VCaP (cell line): Measurements from ENCODE around the gene OXCT1.

ENCODE experiments used
- H3K27ac ChIP-seq: fragments of 450-650 bp; 2 replicates; pipeline ENCODE4 v1.5.1; 2017
- CTCF ChIP-seq: fragments of 450-650 bp; conservative IDR thresholded peaks from 2 replicates; pipeline ENCODE4 v1.5.1; 2017; ENCODE audit warnings: mild to moderate bottlenecking, moderate library complexity

OXCT1 gene

GRCh38 chr5:41708604-41708940, 161.7 kb downstream of the OXCT1 start:
- TF ChIP-seq CTCF = no peak

GRCh38 chr5:41707853-41708603, 162.2 kb downstream of the OXCT1 start:
- TF ChIP-seq CTCF = peak; percentile 77
- H3K27ac ChIP-seq = no peak overlapping the region

More at GRCh38 chr5:41708604-41708940, 161.7 kb downstream of the OXCT1 start:
- H3K27ac ChIP-seq = no peak overlapping the region

DNA sequence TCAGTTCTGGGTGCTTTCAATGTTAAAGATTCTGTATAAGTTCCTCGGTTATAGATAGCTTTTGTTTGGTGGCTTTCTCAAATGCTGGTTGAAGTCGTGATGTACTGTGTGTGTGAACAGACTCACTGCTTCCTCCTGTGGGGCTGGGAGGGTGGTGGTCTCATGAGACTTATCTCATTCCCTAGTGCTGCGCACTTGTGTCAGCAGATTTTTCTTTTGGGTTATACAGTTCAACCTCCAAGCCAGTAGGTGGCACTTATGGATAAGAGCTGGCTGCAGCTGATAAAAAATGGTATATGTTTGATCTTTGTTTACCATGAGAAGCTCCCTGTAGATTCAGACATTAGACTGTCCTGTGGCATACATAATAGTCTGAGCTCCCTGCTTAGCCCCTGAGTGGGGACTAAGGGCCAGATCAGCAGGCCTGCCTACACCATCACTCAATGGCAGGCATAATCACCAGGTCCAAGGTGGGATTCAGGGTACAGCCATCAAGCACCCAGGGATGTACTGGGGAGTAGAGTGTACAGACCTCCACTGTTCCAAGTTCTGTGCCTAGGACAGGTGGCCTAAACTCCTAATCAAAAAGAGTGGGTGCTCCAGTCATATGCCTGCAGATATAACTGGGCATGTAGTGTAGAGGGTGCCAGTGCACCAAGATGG, 174.2 kb downstream of the OXCT1 start:
- no peak overlapping the region for H3K27ac ChIP-seq
- TF ChIP-seq CTCF = peak; percentile 59

GRCh38 chr5:41686767-41687166, 183.5 kb downstream of the OXCT1 start:
- TF ChIP-seq CTCF = no peak
- no peak overlapping the region for H3K27ac ChIP-seq

- H3K27ac ChIP-seq = no peak overlapping the region
- TF ChIP-seq CTCF = no peak
Measured at GRCh38 chr5:41686191-41686590, 184.0 kb downstream of the OXCT1 start.

GRCh38 chr5:41683181-41683580, 187.0 kb downstream of the OXCT1 start:
- no peak overlapping the region for H3K27ac ChIP-seq
- TF ChIP-seq CTCF = no peak

- no peak for TF ChIP-seq CTCF
Measured at GRCh38 chr5:41682641-41683040, 187.6 kb downstream of the OXCT1 start.

More at GRCh38 chr5:41682641-41683040, 187.6 kb downstream of the OXCT1 start:
- no peak overlapping the region for H3K27ac ChIP-seq
